GM12865 (cell line): Measurements from ENCODE around the gene LRRC32.

Source experiments
- DNase-seq: peaks from one replicate; pipeline ENCODE4 v3.0.0; 2010; ENCODE audit warnings: low read depth
- H3K4me3 ChIP-seq: 2 replicates; pipeline ENCODE4 v1.5.1; 2011; ENCODE audit warnings: mild to moderate bottlenecking, low read depth, low read length, control low read depth
- TF ChIP-seq, protein P1 (sequence below): IDR thresholded peaks from 2 replicates; pipeline ENCODE4 v1.5.1; 2011; ENCODE audit warnings: low read length, control low read depth, low read depth, inconsistent platforms; ENCODE audit not compliant: insufficient read depth; ENCODE audit errors: missing control alignments

The LRRC32 gene

GRCh38 chr11:76714493-76714892 lies 43.9 kb upstream of the LRRC32 start:
- TF ChIP-seq, protein P1, sequence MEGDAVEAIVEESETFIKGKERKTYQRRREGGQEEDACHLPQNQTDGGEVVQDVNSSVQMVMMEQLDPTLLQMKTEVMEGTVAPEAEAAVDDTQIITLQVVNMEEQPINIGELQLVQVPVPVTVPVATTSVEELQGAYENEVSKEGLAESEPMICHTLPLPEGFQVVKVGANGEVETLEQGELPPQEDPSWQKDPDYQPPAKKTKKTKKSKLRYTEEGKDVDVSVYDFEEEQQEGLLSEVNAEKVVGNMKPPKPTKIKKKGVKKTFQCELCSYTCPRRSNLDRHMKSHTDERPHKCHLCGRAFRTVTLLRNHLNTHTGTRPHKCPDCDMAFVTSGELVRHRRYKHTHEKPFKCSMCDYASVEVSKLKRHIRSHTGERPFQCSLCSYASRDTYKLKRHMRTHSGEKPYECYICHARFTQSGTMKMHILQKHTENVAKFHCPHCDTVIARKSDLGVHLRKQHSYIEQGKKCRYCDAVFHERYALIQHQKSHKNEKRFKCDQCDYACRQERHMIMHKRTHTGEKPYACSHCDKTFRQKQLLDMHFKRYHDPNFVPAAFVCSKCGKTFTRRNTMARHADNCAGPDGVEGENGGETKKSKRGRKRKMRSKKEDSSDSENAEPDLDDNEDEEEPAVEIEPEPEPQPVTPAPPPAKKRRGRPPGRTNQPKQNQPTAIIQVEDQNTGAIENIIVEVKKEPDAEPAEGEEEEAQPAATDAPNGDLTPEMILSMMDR, result no peak
- no peak overlapping the region for H3K4me3 ChIP-seq
- DNase-seq, result no peak

DNA sequence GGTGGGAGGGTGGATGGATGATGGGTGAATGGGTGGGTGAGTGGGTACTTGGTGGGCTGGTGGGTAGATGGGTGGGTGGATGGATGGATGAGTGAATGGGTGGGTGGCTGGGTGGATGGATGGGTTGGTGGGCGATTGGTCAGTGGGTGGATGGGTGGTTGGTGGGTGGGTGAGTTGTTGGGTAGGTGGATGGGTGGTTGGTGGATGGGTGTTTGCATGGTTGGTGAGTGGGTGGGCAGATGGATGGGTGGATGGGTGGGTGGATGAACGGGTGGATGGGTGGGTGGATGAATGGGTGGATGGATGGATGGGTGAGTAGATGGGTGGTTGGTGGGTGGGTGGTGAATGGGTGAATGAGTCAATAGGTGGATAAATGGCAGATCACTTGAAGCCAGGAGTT lies 43.0 kb upstream of the LRRC32 start:
- H3K4me3 ChIP-seq, result no peak overlapping the region
- TF ChIP-seq, protein P1, result no peak
- no peak for DNase-seq

GRCh38 chr11:76712125-76712524 lies 41.6 kb upstream of the LRRC32 start:
- H3K4me3 ChIP-seq, result no peak overlapping the region
- no peak for DNase-seq
- TF ChIP-seq, protein P1, result no peak

GRCh38 chr11:76709756-76710155 lies 39.2 kb upstream of the LRRC32 start:
- no peak overlapping the region for H3K4me3 ChIP-seq
- TF ChIP-seq, protein P1, result no peak
- no peak for DNase-seq

DNA sequence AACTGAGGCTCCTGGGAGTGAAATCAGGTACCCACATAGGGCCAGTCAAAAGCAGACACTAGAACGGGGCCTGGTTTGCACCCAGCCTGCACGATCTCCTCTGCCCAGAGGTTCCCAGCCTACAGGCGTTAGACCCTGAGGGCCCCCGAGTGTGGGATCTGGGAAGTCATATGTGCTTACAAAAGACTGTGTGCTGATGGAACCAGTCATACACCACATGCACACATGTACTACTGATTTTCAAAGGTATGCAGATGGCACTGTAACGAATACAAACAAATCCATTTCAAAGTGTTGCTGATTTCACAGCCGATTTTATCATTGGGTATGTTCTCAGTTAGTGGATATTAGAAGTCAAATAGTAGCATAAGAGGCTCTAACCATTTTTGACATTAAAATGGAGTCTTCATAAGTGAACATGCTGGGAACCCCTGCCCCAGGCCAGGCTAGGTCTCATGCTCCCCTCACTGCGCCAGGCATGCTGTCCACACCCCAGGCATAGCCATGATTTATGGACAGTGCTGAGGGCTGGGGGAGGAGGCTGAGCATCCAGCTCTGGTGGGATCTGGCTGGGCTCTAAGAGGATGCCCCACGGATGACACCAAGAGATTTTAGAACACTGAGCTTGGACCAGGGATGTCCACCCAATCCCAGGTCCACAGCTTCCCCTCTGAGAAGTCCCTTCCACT lies 38.6 kb upstream of the LRRC32 start:
- DNase-seq, result no peak
- TF ChIP-seq, protein P1, result no peak
- H3K4me3 ChIP-seq, result no peak overlapping the region

- H3K4me3 ChIP-seq, result no peak overlapping the region
- no peak for DNase-seq
- TF ChIP-seq, protein P1, result no peak
Measured at GRCh38 chr11:76707293-76707825, 36.8 kb upstream of the LRRC32 start.

GRCh38 chr11:76706667-76707066 lies 36.1 kb upstream of the LRRC32 start:
- no peak for DNase-seq
- TF ChIP-seq, protein P1, result no peak

More at GRCh38 chr11:76706667-76707066, 36.1 kb upstream of the LRRC32 start:
- H3K4me3 ChIP-seq, result no peak overlapping the region
